Activated T-cell treated with anti-CD3 and anti-CD28 coated beads for 24 hours (primary cell): ENCODE data around the gene FLOT1.
"Not testable (repeated sequence)": the region's sequence is repeated elsewhere in the genome, so short reads cannot be mapped to it uniquely, and the experiment has no call there.

Experiments
- DNase-seq: peaks from one replicate; pipeline ENCODE4 v3.0.0-alpha.2; 2020; ENCODE audit warnings: low read depth

Gene FLOT1

DNA sequence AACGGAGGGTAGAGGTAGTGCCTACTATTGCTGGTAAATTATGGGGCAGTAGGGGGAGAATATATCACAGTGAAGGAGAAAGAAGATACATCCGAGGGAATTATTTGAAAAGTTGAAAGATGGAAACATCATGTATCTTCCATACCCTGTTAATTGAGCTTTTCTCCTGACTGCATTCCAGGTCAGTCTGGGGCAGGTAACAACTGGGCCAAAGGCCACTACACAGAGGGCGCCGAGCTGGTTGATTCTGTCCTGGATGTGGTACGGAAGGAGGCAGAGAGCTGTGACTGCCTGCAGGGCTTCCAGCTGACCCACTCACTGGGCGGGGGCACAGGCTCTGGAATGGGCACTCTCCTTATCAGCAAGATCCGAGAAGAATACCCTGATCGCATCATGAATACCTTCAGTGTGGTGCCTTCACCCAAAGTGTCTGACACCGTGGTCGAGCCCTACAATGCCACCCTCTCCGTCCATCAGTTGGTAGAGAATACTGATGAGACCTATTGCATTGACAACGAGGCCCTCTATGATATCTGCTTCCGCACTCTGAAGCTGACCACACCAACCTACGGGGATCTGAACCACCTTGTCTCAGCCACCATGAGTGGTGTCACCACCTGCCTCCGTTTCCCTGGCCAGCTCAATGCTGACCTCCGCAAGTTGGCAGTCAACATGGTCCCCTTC, 19.2 kb downstream of the FLOT1 start:
- not testable (repeated sequence) for DNase-seq

DNA sequence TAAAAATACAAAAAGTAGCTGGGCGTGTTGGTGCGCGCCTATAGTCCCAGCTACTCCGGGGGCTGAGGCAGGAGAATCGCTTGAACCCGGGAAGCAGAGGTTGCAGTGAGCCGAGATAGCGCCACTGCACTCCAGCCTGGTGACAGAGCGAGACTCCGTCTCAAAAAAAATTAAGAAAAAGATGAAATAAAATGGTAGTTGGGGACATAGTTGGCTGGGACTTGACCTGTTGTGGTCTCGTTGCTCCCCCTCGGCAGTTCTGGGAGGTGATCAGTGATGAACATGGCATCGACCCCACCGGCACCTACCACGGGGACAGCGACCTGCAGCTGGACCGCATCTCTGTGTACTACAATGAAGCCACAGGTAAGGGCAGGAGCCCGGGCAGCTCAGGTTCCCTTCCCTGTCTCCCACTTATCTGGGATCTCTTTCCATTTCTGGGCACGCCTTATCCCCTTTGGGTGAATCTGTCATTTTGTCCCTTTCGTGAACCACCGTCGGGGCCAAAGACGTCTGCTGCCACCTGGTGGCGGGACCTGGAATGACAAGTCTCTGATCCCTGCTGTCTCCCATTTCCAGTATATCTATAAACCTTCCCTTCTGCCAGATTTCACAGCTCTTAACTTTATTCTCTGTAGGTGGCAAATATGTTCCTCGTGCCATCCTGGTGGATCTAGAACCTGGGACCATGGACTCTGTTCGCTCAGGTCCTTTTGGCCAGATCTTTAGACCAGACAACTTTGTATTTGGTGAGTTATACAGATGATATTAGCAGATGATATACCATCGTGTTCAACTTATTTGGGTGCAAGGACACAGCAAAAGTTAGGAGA, 20.0 kb downstream of the FLOT1 start:
- peak; percentile 81 for DNase-seq

DNA sequence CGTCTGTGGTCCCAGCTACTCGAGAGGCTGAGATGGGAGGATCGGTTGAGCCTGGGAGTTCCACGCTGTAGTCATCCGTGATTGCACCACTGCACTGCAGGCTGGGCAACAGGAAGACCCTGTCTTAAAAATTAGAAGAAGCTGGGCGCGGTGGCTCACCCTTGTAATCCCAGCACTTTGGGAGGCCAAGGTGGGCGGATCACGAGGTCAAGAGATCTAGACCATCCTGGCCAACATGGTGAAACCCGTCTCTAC, 20.5 kb downstream of the FLOT1 start:
- DNase-seq = not testable (repeated sequence)

DNA sequence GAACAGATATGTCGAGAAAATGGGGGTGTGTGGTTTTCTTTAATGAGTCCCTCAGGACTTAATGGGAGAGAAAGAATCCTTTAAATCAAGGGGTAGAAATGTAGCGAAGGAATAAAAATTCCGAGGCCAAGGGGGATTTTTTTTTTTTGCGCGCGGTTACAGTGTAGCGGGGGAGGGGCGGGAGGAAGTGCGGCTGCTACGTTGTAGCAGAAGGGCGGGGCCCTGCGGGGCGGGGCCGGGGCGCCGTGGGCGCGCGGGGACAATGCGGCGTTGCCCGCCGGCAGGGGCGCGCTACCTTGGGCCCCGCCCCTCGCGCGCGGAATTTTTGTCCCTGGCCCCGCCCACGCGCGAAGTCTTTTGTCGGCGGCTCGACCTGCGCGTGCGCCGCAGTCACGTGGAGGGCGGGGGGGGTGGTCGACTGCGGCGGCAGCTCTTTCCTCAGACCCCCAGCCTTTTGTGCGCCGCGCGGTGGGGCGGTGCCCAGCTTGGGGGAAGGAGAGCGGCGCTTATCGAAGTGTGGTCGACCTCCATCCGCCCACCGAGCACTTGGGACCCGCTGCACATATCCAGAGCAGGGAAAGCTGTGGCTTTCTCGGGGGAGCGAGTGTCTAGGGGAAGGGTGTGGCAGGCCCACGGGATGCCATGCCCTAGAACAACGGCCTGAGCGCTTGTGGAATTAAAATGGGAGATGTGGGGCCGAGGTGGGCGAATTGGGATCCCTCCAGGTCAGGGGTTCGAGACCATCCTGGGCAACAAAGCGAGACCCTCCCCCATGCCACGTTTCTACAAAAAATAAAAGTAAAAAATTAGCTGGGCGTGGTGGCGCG, 21.1 kb downstream of the FLOT1 start:
- peak; percentile 92 for DNase-seq

DNA sequence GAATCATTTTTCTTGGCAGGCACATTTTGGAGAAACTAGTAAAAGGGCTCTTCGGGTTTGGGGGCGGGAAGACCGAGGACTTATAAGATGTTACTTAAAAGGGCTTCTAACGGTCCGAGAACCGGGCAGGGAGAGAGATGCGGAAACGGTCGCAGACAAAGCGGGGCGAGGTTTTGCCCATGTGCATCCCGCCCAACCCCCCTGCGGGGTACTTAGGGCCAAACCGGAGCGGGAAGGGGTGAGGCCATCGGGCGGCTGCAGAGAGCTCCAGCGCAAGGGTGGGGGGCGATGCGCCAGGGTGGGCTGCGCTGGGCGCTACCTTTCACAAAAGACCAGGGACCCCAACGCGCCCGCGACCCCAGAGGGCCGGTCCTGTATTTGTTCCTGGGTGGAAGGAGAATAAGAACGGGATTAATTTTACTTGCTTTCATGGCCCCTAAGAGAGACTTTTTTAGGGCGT, 21.7 kb downstream of the FLOT1 start:
- DNase-seq = no peak

DNA sequence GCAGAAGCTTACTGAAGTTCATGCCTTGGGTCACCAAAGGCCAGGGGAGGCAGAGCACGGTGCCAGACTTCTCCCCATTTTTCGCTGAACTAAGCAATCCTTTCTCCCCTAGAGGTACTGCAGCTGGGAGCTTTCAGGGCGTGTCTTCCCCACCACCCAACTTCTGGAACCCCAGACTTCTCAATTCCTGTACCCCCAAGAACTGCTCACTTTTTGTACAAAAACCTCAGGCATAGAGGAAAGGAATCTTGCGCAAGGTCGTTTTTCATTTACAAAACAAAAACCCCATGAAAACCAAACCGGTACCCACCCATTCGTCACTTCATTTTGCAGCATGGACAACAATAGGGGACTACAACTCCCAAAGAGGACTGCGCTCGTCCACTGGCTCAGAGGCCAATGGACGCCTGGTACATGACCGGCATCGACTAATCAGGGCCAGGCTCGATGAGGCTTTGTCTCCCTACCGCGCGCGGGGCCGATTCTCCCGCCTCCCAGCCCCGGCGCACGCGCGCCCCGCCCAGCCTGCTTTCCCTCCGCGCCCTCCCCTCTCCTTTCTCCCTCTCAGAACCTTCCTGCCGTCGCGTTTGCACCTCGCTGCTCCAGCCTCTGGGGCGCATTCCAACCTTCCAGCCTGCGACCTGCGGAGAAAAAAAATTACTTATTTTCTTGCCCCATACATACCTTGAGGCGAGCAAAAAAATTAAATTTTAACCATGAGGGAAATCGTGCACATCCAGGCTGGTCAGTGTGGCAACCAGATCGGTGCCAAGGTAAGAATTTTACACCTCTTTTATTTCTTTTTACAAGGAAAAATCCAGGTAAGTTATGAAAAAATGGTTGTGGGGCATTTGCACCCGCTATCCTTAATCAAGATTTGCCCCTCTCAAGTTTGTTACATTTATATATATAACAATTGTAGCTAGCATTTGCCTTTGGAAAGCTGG, 22.4 kb downstream of the FLOT1 start, which contains the start of gene TUBB:
TUBB (plus strand) TSS at position 562 of the 947 bp plus-strand sequence; CDS start at position 717, 155 bp downstream.
- DNase-seq = peak; percentile 92

DNA sequence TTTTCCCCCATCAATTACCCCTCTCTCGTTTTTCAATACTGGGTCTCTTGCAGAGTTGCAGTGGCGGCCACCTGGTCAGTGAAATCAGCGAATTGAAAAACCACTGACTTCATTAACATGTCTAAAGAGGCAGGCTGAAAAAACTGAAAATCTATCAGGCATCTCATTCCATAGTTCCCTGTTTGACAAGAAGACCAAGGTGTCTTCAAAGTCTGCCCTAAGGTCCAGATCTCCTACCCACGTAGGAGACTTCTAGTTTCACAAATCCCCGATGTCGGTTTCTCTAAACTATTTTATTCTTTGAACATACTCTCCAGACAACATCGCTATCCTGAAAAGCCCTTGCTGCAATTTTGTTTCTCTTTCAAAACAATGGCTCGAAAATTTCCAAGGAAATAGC, 23.1 kb downstream of the FLOT1 start:
- DNase-seq = no peak

DNA sequence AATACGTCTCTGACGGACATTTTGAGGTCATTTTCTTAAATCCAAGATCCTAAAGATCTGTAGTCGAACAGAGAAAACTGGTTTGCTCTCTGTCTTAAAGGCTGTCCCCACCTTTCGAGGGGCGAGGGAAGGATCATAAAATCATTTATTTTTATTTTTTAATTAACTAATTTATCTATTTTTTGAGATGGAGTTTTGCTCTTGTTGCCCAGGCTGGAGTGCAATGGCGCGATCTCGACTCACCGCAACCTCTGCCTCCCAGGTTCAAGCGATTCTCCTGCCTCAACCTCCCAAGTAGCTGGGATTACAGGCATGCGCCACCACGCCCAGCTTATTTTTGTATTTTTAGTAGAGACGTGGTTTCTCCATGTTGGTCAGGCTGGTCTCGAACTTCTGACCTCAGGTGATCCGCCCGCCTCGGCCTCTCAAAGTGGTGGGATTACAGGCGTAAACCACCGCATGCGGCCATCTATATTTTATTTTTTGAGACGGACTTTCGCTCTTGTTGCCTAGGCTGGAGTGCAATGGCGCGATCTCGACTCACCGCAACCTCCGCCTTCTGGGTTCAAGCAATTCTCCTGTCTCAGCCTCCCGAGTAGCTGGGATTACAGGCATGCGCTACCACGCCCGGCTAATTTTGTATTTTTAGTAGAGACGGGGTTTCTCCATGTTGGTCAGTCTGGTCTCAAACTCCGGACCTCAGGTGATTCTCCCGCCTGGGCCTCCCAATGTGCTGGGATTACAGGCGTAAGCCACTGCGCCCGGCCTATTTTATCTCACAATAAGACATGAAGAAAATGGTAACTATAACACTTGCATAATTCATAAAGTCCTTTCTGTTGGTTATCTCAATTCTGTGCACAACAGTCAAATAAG, 24.4 kb downstream of the FLOT1 start:
- not testable (repeated sequence) for DNase-seq

DNA sequence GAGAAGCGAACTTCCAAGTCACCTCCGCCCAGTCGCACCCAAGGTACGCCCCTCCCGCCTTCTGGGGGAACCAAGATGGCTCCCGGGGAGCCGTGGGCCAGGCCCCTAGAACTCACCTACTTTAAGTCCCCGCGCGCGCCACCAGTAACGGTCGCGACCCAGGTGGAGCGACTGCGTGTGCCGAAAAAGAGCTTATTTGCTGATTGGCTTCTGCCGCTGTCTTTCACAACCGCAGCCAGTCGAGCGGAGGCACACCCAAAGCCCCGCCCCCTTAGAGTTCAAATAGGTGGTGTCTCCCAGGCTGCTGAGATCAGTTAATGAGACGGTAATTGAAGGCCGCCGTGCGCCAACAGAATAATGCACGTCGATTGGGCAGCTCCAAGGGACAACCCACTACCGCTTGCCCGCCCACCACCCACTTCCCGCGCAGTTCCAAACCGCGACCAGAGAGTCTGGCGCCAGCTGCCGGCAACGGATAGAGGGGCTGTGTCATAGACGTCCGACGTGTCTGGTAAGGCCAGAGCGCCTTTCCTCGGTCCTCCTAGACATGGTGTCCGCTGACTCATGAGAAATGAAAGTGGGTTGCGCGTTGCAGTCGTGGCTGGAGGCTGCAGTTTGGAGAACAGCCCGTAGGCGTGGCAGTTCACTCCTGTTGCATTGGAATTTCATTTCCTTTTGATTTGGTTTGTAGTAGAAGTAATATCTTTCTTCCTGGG, 25.2 kb downstream of the FLOT1 start, which contains the start of gene MDC1:
MDC1 (minus strand) TSS at position 153 of the 716 bp plus-strand sequence. CDS start 2,106 bp downstream, outside the sequence.
- DNase-seq = peak; percentile 99

DNA sequence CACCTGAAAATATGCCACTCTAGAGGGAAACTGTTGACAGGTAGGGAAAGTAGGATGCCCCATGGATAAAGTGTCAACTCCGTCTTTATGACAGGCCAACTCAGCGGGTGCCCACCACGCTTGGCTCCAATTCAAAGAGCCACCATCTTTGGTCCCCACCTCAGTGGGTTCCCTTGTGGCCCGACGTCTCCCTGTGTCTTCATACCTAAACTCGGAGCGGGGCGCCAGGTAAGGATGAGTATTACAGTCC, 25.7 kb downstream of the FLOT1 start:
- no peak for DNase-seq

DNA sequence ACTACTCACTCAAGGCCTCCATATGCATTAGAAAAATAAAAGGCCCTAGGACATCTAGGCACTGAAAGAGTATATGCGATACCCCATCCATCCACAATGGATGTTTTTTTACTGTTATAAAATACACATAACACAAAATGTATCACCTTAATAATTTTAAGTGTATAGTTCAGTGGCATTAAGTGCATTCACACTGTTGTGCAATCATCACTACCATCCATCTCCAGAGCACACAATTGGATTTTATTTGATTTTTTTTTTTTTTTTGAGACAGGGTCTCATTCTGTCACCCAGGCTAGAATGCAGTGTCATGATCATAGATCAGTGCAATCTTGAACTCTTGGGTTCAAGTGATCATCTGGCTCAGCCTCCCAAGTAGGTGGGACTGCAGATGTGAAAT, 28.2 kb downstream of the FLOT1 start:
- DNase-seq = no peak

DNA sequence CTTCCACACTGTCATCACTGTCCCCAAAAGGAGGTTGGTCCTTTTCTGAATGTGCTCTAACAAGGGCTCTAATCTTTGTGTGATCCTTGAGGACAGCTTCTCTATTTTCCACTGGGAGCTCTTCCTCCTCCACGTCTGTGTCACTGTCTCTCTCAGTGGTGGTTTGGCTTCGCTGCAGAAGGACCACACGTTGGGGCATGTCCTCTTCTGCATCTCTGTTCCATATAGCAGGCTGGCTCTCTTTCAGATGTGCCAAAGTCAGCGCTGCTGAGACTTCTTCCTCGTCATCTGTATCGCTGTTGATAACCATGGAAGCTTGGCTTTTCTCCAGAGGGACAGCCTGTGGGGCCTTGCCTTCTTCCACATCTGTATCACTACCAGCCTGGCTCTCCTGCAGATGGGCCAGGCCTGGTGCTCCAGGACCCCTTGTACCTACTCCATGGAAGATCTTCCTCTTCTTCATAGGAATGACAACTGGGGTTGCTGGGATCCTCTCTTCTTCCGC, 30.0 kb downstream of the FLOT1 start:
- DNase-seq = no peak

DNA sequence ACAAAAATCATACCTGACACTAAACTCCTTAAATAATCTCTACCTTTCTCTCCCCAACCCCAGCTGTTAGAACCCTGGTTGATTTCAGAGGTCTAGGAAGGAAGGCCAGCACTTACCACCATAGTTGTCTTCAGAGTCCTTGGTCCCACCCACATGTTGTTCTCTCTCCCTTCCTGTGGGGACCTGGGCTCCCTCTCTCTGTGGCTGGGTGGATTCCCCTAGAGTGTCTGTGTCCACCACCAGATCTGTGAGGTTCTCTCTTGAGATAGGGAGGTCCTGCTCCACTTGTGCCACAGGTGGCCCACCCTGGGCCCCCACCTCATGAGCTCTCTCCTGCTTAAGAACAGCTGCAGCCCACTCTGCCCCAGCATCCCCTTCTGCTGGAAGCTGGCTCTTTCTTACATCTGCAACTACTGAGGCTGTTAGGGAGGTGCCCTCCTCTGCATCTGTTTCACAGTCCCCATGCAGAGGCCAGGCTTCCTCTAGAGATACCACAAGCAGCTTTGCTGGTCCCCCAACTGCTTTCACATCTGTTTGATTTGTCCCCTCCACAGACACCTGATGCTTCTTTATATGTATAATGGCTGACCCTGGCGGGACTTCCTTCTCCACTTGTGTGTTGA, 30.6 kb downstream of the FLOT1 start:
- no peak for DNase-seq

DNA sequence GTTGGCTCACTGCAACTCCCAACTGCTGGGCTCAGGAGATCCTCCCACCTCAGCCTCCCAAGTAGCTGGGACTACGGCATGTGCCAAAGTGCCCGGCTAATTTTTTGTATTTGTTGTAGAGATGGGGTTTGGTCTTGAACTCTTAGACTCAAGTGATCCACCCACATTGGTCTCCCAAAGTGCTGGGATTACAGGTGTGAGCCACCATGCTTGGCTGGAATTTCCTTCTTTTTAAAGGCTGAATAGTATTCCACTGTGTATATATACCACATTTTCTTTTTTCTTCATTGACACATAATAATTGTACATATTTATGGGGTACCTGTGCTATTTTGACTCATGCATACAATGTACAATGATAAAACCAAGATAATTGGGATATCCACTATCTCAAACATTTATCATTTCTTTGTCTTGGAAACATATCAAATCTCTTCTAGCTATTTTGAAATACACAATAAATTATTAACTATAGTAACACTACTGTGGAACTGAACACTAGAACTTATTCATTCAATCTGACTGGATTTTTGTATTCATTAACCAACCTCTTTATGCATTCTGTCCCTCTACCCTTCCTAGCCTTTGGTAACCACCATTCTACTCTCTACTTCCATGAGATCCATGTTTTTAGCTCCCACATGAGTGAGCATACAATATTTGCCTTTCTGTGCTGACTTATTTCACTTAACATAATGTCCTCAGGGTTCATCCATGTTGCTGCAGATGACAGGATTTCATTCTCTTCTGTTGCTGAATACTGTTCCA, 33.2 kb downstream of the FLOT1 start:
- DNase-seq = no peak

DNA sequence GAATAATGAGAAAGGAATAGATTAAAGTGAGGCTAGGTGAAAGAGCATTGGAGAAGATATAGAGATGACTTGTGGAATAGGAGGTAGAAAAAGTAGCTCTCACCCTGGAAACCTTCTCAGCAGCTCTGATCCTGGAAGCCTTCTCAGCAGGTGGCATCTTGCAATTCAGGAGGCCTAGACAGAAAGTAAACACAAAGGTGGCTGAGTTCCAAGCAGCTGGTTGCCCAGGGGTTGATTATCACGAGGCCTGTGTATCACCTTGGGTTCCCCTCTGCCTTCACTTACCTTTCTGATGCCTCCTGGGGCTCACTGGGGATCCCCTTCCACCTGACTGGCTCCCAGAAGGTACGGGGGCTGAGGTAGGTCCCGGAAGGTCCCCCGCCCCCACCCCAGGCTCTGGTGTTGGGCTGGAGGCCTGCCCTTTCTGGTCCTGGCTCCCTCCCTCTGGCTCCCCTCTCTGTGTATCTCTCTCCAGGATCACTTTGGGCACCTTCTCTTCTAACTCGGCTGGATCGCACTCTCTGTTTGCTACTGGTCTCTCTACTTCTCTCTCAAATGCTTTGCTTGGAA, 35.1 kb downstream of the FLOT1 start:
- no peak for DNase-seq

DNA sequence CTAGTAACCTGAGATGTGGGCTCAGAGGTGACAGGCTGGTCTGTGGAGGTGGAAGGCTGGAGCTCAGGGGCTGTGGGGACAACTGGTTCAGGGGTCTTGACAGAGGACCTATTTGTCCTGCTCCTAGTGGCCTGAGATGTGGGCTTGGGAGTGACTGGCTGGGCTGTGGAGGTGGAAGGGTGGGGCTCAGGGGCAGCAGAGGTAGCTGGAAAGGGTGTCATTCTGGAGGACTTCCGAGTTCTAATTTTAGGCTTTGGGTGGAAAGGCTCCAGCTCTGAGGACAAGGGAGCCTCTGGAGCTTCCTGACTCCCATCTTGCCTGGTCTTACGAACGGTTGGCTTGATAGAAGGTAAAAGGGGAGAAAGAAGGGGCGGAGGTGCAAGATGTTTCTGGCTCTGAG, 36.9 kb downstream of the FLOT1 start:
- no peak for DNase-seq

DNA sequence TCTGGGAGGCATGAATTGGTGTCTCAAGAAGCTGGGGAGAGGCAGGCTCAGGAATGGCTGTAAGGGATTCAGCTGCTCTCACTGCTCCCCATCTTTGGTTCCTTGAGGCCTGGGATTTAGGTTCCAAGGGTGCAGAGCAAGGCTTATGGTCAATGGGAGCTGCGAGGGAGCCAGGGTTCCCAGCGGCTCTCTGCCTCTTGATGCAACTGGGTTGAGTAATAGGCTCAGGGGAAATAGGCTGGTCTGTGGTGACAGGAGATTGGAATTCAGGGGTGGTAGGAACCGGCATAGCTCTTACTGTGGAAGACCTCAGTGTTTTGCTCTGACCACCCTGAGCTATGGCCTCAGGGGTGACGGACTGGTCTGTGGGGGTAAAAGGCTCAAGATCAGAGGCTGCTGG, 38.7 kb downstream of the FLOT1 start:
- DNase-seq = no peak

DNA sequence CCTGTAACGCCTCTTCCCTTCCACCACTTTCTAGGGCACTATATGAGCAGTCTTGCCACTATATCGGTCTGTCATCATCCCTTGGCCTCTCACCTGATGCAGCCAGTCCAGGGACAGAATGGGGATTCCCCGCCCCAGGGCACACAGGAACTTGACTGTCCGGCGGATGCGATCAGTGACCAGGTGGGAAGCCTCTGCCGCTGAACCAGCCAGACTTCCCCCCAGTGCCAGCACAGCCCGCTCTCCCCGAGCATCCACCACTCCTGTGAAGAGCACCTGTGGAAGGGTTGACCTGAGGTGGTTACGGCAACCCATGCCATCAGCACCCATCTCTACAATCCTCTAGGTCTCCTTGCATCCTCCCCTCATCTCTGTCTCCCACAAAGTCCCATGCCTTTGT, 39.5 kb downstream of the FLOT1 start:
- no peak for DNase-seq
